Endothelial cell of hepatic sinusoid (primary cell): Measurements from ENCODE around the gene RAD51B.

ENCODE experiments used
- in situ Hi-C: cut with HindIII; loops from 2 replicates; pipeline ENCODE4 v1.10.0; 2017; ENCODE audit warnings: low sequenced_read_pairs

RAD51B gene

DNA sequence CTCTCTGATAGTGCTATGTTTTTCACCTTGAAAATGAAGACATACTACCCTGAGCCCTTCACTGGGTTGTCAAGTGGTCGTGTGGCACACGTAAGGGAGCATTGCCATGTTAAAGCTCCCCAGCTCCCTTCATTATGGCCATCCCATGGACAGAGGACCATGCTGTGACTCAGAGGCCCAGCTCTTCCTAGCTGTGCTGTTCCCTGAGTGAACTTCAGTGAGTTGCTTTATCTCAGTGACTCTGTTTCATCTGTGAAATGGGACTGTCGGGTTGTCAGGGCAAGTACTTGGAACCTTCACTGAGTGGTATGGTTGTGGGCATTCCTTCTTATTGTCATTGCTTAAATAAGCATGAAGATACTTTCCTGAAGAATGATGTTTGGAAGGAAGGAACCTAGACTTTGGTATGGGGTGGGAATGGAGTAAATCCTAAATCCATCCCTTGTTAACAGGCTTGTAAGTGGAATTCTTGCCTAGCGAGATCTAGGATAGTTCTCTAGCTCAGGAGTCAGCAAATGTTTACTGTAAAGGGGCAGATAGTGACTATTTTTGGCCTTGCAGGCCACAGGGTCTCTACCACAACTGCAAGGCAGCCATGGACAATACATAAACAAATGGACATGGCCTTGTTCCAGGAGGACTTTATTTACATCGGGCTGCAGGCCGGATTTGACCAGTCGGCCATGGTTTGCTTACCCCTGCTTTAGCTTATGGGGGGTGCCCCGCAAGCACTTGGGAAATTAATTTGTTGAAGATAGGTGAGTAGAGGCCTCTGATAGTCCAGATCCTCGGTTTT is 689.8 kb downstream of the RAD51B start:
- in situ Hi-C loops: no loop called here

DNA sequence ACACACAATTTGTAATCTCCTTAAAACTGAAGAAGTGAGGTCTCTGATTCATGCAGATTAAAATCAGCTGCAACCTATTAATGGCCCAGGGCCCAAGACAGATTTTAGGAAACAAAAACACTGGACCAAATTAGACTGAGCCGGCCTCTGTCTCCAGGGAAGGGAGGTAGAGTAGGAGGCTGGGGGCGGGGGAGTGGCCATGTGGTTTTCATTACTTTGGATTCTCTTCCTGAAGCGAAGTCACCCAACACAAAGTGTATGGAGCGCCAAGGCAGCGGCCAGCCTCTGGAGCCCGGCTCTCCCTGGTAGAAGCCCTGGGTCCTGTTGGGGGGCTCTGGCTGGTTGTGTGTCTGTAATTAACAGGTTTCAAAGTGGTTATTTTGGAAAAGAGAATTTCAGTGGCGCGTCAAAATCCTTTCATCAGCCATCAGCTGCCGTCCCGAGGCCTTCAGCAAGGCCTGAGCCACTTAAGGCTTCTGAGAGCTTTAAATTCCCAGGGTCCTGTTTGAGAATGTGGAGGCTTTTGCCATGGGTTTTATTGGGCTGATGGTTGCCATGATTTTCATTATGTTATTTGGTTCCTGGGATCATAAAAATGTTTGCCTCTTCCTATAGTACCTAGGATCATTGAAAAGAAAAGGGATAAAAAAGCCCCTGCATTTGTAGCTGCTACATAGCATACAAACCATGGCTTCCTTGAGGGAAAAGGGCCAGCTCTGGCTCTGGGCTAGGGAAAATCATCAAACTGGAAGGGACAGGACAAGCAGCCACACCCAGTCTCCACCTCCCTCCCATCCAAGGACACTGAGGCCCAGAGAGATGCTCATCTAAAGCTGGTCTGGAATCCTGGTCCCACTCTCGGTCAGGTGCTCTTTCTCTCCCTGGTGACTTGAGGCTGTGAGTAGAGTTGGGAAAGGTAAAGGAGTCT is 690.9 kb downstream of the RAD51B start:
- in situ Hi-C loops: no loop called here

DNA sequence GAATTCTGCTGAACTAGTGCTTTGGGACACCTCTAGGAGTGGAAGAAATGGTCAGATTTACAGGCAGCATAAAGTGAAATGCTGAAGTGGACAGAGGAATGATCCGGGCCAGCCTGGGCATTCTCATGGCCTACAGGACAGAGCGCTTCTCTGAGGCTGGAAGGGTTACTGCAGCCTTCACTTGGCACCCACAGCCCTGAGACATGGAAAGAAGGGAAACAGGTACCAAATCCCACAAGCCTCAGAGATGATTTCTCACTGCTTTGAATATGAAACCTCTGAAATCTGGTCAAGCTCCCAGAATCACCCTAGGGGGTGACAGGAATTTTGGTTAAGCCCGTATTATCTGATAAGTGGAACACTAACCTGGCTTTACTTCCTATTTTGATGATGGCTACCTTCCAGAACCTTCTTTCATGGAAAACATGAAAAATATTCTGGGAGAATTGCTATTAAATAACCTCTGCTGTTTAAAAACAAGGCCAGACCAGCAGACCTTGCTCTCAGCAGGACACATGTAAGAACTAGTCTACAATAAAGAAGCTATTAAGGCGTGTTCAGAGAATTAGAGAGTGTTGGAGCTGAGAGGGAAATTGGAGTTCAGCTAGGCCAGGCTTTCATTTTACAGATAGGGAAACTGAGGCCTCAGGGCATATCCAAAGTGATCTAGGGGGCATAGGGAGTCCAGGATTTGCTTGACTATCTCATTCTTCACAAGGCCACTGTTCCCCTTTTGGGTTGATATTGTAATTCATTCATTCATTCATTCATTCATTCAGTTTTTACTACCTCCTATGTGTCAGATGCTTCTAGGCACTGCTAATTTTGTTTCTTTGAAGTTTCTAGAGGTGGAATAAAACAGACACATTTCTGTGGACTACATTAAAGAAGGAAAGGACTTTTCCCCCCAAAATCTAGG is 691.8 kb downstream of the RAD51B start:
- in situ Hi-C loops: no loop called here

DNA sequence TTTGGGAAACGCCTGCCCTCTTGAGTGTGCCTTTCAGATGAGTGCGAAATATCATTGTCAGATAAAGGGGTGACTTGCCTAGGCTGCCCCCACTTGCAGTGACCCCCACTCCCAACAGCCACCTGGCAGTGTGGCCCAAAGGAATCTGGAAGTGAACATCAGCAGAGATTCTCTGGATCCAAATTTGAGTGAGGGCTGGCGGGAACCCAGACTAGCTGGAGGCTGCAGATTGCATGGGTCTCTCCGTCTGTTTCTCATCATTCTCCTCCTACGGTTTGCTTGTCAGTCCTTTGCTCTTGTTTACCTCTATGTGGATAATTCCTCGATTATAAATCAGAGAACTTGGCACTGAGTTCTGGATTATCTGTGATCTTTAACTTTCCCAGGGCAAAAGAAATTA is 692.5 kb downstream of the RAD51B start:
- in situ Hi-C loops: no loop called here

DNA sequence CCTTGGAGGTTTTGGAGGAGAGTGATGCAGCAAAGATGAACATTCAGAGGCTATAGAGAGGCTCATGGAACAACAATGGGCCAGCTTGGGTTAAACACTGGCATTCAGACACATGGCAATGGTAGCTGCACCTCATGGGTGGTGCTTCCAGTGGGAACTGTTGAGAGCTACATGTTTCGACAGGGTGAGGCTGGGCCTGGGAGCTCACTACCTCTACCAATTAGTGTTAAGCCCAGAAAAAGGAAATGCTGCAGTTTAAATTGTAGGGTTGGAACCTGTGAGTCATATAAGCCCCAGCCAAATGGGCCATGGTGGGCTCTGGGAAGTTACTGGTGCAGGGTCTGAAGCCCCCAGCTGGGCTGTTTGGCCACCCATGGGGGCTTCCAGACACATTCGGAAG is 693.6 kb downstream of the RAD51B start:
- in situ Hi-C loops: no loop called here

DNA sequence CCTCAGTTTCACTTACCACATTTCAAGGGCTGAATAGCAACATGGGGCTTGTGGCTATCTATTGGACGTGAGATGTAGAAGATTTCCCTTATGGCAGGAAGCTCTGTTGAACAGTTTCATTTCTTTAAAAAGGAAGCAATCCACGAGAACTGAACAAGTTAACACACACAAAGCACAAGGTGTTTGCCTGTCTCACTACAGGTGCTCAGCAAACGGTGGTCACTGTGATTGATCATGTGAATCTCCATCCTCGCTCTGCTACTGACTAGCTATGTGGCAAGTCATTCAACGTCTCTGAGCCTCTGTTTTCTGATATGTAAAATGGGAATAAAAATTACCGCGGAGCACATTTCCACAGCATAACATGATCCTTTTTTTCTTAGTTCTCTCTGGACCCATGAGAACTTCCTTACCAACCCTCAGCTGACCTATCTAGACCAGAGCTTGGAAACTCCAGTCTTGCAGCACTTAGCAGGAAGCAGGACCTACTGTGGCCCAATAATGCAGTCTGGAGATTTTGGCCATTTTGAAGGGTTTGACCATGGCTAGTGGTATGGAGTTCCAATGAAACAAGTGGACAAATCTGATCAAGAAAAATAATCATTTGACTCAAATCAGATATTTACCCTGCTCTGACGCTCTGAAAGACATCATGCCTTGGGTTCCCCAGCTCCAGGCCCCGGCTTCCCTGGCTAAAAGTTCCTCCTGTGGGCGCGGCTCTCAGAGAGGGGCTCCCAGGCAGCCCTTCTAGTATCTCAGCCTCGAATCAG is 694.4 kb downstream of the RAD51B start:
- in situ Hi-C loops: no loop called here

DNA sequence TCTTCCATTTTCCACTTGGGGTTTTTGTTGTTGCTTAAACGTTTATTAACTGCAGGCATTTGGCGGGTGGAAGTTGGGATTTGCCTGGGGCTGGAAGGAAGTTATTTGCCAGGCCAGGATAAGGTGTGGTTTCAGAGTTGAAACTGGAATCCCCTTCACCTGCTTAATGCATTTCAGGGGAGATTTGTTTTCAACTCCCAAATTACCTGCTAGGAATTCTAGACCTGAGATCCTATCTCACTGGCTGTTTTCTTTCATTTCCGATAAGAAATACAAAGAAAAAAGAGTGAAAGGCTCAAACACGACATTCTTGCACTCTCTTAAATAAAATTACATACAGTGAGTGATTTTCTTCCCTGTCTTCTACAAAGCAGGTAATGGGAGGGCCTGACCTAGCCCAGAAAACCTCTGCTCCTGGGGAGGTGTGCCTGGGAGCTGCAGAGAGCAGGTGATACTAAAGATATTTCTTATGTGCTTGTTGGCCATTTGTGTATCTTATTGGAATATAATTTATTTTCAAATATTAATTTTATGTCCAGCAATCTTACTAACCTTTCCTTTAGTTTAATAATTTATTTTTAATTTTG is 695.1 kb downstream of the RAD51B start:
- in situ Hi-C loops: loop anchor here (5.0 kb wide), 1 partner anchor 67 kb away; no protein-coding TSS in a partner anchor

DNA sequence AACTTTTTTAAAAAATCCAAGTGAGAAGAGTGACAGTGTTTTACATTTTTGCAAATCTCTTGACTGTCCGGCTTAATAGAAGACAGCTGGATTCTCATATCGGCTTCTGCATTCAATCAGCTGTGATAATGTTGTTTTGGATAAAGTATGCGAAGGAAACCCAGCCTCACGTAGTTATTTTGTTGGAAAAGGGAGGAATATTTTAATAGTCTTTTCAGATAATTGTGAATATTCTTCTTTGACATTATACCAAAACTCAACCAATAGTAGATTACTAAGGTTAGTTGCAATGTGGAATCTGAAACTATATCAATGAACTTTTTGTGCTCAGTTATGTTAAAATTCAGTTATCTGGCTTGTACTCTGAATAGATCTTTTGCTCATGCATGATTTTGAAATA is 696.8 kb downstream of the RAD51B start:
- in situ Hi-C loops: loop anchor here (5.0 kb wide), 1 partner anchor 69 kb away; no protein-coding TSS in a partner anchor

DNA sequence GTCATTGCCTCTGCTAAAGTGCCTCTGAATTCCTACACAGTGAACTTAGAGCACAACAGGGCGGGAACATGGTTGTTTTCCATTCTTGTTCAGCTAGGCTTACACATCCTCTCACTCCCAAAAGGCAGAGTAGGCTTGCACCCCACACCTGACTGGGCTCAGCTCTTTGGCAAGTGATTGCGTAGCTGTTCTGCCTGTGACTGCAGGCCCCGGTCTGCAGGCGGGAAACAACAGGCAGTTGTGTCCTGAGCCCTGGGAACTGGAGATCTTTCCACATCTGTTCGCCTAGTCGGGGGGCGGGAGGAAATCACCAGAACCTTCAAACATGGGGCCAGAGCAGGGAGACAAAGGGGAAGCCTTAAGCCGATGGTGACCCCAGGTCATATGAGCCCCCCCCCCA is 698.6 kb downstream of the RAD51B start:
- in situ Hi-C loops: loop anchor here (5.0 kb wide), 1 partner anchor 71 kb away; no protein-coding TSS in a partner anchor

DNA sequence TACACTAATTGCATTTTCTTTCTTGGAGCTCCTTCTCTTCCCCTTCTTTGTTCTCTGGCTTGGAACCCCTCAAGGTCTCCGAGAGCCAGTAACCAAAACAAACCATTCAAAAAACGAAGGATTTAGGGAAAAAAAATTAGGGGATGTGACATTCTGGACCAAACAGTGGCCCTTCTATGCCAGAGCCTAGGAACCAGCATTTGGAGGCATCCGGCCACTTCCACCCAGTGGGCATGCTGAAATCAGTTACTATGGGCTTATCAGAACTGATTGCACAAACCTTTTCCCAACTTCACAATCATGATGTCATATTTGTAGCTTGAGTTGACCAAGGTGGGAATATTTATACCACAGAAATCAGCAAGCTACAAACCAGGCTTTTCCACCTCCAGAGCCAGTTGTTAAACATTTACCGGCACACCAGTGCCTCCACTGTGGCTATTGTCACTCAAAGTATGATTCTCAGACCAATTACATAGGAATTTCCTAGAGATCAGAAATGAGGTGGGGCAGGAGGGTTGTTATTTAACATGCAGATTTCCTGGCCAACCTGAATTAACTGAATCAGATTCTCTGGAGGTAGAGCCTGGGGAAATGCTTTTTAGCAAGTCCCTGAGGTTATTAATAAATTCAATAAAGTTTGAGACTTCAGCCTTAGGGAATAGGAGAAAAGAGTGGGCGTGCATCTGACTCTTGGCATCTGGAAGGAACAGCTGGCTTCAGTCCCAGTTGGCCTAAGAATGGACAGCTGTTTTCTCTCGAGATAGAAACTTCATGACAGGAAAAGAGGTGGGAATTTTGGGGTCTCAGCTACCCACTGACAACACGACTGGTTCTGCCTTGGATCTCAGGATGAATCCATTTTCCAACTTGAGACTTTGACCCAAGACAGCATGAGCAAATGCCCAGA is 699.4 kb downstream of the RAD51B start:
- in situ Hi-C loops: loop anchor here (5.0 kb wide), 1 partner anchor 72 kb away; no protein-coding TSS in a partner anchor

DNA sequence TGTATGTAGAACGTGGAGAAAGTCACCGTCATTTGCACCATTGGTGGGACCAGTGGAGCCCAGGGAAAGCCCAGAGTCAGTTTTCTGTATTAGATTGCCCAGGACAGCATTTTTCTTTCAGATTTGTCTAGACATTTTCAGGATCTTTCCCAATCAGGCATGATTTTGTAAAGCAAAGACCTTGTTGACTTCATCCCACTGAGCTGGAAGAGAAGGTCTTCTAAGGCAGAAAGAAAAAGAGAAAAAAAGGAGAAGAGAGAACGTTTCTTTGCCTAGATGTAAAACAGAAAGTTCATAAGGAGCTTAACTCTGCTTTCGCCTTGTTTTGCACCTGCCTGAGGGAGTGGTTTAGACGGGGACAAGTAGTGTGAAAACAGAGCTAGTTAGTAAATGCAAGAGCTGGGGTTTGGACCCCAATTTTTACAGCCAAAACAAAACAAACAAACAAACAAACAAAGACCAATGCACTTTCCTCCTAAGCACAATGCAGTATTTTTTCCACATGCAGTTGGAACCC is 700.1 kb downstream of the RAD51B start:
- in situ Hi-C loops: loop anchor here (5.0 kb wide), 1 partner anchor 72 kb away; no protein-coding TSS in a partner anchor

DNA sequence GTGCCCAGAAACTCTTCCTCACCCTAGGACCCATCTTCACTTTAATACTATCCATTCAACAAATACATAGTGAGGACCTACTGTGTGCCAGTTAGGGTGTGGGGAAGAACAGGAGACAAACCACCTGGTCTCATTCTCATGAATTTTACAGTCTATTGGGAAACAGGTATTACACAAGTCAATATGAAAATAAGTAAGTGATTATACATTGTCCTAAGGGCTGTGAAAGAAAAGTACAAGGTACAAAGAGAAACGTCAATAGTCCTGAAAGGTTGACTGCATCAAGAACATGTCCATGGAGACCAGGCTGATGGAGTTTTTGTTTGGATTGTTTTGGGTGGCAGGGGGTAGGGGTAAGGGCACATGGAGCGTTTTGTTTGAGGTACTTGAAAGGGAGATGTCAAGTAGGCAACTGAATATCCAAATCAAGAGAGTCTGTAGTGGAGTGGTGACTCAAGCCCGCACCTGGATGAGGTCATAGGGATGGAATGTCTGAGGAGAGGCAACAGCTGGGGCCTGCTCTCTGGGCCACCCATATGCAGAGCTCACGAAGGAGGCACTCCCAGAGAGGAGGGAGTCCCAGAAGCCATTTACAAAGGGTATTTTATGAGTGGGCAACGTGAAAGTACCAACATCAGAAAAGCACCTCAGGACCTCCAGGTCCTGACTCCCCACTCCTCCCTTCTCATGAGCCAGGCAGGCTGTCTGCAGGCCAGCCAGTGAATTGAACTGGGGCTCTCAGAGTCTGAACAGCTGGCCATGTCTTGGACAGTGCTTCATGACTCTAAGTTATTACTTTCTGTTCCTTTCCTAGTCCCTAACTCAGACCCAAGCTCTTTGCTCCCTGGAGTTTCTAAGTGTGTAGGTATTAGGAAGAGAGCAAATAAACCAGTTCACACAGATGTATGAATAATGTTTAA is 701.3 kb downstream of the RAD51B start:
- in situ Hi-C loops: no loop called here

DNA sequence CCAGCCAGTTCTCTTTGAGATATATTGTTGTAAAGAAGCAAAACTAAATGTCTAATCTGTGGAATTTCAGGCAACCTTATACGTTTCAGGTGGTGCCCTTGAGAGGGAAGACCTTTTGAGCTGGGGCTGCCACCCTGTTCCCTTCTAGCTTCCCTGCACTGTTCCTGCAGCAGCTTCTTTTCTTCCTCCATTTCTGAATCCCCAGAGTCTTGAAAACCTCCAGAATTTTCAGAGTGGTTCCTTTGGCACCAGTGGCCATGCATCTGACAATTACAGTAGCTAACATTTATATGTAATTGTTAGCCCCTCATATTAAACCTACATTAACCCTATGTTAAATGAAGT is 702.0 kb downstream of the RAD51B start:
- in situ Hi-C loops: no loop called here

DNA sequence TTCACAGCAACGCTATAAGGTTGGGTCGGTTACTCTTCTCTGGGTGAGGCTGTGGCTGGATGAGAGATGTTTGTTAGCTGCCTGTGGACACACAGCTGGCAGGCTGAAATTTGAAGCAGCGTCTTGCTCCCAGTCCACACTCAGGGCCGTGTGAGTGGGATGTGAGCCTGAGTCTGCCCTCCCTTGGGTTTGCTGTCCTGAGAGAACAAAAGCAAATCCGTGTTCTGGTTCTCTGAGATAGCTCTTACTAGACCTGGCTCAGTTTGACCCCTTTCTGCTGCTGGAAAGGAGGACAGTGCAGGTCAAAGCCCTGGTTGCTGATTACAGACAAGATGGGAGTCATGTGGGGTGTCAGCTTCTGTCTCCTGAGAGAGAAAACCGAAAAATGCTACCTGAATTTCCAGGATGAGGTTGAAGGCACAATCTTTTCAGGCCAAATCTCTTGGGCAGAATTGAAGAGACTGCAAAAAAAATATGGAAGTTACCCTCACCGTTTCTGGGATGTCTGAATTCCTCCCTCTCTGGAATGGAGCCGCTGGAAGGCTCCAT is 702.5 kb downstream of the RAD51B start:
- in situ Hi-C loops: no loop called here

DNA sequence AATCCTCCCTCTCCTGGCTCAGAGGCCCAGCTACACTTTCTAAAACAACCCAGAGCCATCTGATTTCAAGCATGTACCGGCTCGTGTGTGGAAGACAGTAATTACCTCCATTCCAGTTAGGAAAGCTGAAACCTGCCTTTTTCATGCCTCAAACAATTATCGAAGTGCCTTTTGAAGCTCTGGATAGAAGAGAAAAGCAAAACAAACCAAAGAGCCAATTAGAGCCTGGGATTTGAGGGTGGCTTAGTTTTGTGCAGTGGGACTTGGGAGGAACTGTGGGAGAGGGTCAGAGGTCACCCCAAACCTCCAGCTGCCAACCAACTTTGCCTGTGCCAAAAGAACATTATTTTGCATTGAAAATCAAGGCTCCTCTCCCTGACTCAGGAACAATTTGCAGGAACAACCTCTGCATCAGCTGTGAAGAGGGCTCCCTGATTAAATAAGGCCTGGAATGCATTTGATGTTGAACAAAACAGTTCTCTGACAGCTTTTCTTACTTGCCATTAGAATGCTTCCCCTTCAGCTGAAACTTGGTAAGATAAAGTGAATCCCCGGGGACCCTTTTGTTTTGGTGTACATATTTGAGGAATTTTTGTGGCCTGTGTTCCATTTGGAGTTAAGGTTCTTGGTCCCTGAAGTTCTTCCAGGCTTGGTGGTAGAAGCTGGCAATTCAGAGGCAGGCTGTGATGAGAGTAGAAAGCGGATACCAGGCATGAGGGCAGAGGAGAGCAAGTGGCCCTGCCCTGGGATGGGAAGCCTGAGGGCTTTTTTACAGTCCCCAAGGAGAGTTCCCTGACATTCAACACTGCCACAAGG is 703.1 kb downstream of the RAD51B start:
- in situ Hi-C loops: no loop called here

DNA sequence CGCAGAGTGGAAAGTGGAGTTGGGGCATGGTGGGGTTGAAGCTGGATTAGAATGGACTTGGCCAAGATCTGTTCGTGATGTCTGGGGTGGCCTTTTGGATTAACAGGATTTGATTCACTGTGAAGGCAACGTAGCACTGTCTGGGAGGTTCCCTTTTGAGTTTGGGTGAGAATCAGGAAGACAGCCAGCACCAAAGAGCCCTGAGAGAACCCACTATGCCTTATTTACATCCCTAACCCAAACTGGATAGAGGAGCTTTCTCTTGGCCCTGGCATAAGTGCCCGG is 703.7 kb downstream of the RAD51B start:
- in situ Hi-C loops: no loop called here
